ENCODE results near the gene AFAP1L1.

The AFAP1L1 gene

GRCh38 chr5:149300441-149300840 lies 28.8 kb downstream of the AFAP1L1 start:
- Histone ChIP-seq H3K4me3 (ENCODE audit: low read depth, low read length) (no peak overlapping the region), H3K9me3 (ENCODE audit: control insufficient read depth, insufficient read depth, low read depth, low read length) (no peaks in the 10 kb centered on the region), H3K36me3 (ENCODE audit: control insufficient read depth in 2 of 2, insufficient read depth in 1 of 2, low read length in 2 of 2) (no peaks in the 10 kb centered on the region), H3K27ac (ENCODE audit: extremely low read depth, low read depth, low read length) (no peak overlapping the region), H3K4me1 (ENCODE audit: control insufficient read depth, insufficient read depth, low read length) (no peaks in the 10 kb centered on the region)
- ChIA-PET POLR2A (no interaction called here), CTCF (no interaction called here)
- TF ChIP-seq ZNF114 (tag by site-specific recombination; IDR thresholded peaks at IDR 0.05) (no peak), ZNF133 (tag by site-specific recombination; IDR thresholded peaks at IDR 0.05) (no peak), ZNF404 (tag by site-specific recombination; IDR thresholded peaks at IDR 0.05) (no peak), ZNF391 (tag by site-specific recombination; IDR thresholded peaks at IDR 0.05; ENCODE audit: borderline replicate concordance, low read depth) (no peak), ZNF18 (tag by site-specific recombination; IDR thresholded peaks at IDR 0.05) (no peak), ZSCAN18 (tag by site-specific recombination; IDR thresholded peaks at IDR 0.05) (no peak), OVOL3 (tag by site-specific recombination; IDR thresholded peaks at IDR 0.05) (no peak), ZNF560 (tag by site-specific recombination; IDR thresholded peaks at IDR 0.05; ENCODE audit: borderline replicate concordance) (no peak), ZFP41 (tag by site-specific recombination; IDR thresholded peaks at IDR 0.05; ENCODE audit: borderline replicate concordance) (no peak)

GRCh38 chr5:149301049-149301743 lies 29.5 kb downstream of the AFAP1L1 start:
- Histone ChIP-seq H3K27ac (ENCODE audit: extremely low read depth, low read depth, low read length) (no peak overlapping the region), H3K4me1 (ENCODE audit: control insufficient read depth, insufficient read depth, low read length) (no peaks in the 10 kb centered on the region), H3K36me3 (ENCODE audit: control insufficient read depth in 2 of 2, insufficient read depth in 1 of 2, low read length in 2 of 2) (no peaks in the 10 kb centered on the region), H3K9me3 (ENCODE audit: control insufficient read depth, insufficient read depth, low read depth, low read length) (no peaks in the 10 kb centered on the region), H3K4me3 (ENCODE audit: low read depth, low read length) (no peak overlapping the region)
- TF ChIP-seq ZNF184 (tag by site-specific recombination; IDR thresholded peaks at IDR 0.05) (no peak), SP7 (tag by site-specific recombination; IDR thresholded peaks at IDR 0.05) (no peak), ZNF19 (tag by site-specific recombination; IDR thresholded peaks at IDR 0.05; ENCODE audit: low read depth) (no peak), ZNF658 (tag by site-specific recombination; IDR thresholded peaks at IDR 0.05) (no peak)
- ChIA-PET CTCF (interaction anchor here (0.8 to 1.1 kb wide), 2 partner anchors 30 to 625 kb away, joined by 4 read pairs; no protein-coding TSS in a partner anchor), POLR2A (no interaction called here)

GRCh38 chr5:149301744-149302380 lies 30.2 kb downstream of the AFAP1L1 start:
- no peaks in the 10 kb centered on the region for H3K9me3 ChIP-seq (ENCODE audit: control insufficient read depth, insufficient read depth, low read depth, low read length)
- CTCF ChIA-PET = interaction anchor here (1.1 kb wide), 1 partner anchor 31 kb away, joined by 4 read pairs; no protein-coding TSS in a partner anchor
- H3K27ac ChIP-seq (ENCODE audit: extremely low read depth, low read depth, low read length) = no peak overlapping the region
- H3K36me3 ChIP-seq (ENCODE audit: control insufficient read depth in 2 of 2, insufficient read depth in 1 of 2, low read length in 2 of 2) = no peaks in the 10 kb centered on the region
- H3K4me1 ChIP-seq (ENCODE audit: control insufficient read depth, insufficient read depth, low read length) = no peaks in the 10 kb centered on the region
- H3K4me3 ChIP-seq (ENCODE audit: low read depth, low read length) = no peak overlapping the region
- POLR2A ChIA-PET = no interaction called here
- TF ChIP-seq ZSCAN5A (tag by site-specific recombination; IDR thresholded peaks at IDR 0.05) = no peak
- no peak for TF ChIP-seq ZNF311 (tag by site-specific recombination; IDR thresholded peaks at IDR 0.05; ENCODE audit: borderline replicate concordance)
- TF ChIP-seq ZNF521 (tag by site-specific recombination; IDR thresholded peaks at IDR 0.05) = no peak
- TF ChIP-seq ZNF530 (tag by site-specific recombination; IDR thresholded peaks at IDR 0.05; ENCODE audit: low read depth) = no peak
- TF ChIP-seq ZNF529 (tag by site-specific recombination; IDR thresholded peaks at IDR 0.05; ENCODE audit: insufficient replicate concordance) = no peak
- TF ChIP-seq EGR2 (tag by site-specific recombination; IDR thresholded peaks at IDR 0.05; ENCODE audit: low read depth) = no peak

Measured in HEK293 (cell line).